Activated CD4-positive, alpha-beta T cell treated with anti-CD3 and anti-CD28 coated beads for 24 hours (primary cell): ENCODE data around the gene SLC25A21.
"Not testable (repeated sequence)": the region's sequence is repeated elsewhere in the genome, so short reads cannot be mapped to it uniquely, and the experiment has no call there.

Experiments
- DNase-seq, 2 donors: peaks; one replicate each; pipeline ENCODE4 v3.0.0-alpha.2; 2020; ENCODE audit warnings: low read depth in 2 of 2

SLC25A21 gene

DNA sequence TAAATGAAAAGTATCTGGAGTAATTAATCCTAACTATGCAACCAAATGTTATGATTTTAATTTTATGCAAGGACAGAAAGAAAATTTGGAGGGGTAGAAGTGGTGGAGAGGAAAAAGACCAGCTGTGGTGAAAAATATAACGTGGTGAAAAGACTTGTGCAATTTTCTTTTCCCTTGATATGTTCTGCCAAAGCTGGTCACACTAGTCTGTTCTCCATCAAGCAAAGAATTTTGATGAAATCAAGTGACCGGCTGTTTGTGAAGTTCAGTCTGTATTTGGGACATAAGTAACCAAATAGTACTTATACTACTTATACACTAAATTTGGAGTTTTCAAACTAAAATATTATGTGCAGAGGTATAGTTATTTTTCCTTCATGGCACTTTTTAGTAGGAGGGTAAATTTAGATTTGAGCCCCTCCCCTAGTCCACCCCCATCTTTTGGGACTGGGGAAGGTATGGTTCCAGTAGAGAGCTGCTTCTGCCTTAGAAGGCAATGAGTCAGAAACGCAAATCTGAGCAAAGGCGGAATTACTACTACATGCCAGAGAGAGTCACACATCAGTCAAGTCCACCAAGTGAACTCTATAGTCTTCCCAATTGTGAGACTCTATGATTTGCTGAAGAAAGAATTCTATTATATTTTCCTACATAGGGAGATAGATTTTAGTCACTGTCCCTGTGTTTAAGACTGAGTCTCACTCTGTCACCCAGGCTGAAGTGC is 229.7 kb downstream of the SLC25A21 start:
- DNase-seq = no peak

DNA sequence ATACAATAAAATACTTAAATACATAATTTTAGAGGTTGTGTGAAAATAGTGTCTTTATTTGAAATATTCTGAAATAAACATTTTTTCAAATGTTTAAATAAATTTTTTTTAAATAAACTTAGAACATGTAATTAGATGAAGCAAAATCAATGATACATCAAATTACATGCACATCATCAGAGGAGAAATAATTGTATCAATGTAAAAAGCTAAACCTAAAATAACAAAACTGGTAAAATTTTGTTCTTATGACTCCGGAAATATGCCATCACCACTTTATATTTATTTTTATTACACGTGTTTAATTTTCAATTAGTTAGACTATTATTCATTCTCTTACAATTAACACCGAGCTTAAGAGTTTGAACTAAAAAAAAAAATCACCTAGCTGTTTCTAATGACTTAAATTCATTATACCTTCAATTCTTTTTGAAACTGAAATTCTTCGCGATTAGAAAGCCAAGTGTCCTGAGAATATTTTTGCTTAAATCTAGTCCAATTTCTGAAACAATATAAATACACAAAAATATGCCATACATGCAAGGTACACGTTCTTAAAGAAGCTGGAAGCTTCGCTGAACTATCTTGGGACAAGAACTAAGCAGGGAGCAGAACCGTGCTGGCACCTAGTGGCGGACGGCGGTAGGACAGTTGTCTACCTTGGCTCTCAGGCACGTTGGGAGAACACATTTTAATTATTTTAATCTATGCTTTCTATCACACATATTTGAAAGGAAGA is 230.5 kb downstream of the SLC25A21 start:
- peak; percentile 23 to 43 for DNase-seq

DNA sequence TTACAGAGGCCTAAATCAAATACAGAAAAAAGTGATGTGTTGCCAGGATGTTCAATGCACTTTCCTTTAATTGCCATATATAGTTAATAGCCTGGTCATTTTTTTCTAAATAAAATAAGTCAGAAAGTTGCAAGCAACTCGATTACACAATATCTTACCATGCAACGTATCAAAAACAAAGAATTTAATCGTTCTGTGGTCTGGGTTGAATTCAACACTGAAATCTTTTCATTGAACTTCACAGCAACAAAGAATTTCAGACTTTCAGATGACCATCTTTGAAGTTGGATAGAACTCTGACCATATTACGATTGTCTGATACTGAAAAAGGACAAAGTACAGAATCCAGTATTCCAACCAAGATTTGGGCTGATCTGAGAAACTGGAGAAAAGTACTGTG is 231.9 kb downstream of the SLC25A21 start:
- no peak for DNase-seq

DNA sequence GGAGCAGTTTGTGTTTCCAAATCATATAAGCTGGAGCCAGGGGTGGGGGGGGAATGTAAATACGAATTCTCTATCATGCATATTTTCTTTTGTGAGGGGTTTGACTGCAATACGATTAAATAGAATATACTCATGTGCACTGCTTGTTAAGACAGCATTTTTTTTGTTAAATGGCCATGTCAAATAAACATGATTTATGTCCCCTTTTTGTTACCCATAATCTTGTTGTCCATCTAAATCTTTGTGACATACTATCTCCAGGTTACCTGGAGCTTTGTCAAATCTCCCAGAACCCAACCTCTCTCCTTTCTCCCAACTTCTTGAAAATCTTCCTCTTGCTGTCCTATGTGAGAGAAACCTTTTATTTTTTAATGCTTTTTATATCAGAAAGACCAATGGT is 233.1 kb downstream of the SLC25A21 start:
- DNase-seq = no peak

DNA sequence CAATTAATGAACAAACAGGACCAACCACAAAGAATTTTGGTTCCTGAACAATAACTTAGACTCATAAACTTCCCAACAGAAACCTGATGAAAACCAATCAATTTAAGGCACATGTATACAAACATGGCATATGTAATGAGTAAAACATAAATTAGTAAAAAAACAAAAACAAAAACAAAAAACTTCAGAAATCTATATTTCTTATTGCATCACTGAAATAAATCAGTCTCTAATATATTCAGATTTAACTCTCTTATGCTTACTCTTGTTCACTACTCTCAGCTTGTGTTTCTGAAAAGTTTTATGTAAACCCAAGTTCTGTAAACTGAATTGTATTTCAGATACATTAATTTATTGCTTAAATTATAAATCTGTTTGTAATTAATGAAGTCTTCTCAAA is 233.7 kb downstream of the SLC25A21 start:
- no peak for DNase-seq

DNA sequence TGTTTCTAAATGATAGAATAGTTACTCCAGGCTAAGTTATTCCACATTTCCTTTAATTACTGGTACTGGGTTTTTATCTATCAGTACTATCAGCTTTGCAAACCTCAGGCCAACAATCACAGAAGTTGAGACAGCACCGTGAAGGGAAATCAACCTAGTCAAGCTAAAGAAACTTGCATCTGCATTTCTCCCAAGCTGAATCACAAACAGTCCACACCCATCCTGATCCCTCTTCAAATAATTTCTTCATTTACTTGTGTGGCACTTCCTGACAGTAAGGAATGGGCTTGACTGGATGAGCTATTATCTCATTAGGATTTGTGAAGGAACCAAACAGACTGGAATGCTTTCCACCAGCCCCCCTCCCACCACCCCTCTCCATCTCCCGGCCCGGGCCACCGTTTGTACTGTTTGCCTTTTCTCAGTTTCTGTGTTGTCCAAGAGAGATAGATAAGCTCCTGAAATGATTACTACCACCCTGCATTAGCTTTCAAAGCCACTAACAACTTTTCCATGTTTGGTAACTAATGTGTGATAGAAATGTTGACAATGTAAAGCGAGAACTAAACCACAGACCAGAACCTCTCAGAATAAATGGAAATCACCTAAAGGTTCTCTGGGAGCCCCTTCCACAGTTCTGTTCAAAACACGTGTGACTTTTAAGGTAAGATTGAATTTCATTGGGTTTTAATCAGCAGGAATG is 236.3 kb downstream of the SLC25A21 start:
- no peak for DNase-seq

DNA sequence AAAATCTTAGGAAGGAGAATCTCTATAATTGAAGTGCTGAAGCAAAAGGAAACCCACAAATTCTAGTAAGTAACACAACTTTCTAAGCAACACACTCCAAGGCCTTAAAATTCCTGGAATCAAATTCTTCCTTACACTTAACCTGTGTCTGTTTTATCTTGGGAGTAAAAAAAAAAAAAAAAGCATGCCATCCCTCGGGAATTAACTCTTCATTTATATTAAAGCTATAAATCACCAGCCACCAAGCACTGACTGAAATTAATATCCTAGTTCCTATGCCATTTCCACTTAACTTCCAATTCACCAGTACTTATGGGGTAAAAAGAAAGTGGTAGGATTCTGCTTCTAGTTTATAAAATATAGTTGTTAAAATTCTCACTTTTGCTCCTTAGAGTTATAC is 238.1 kb downstream of the SLC25A21 start:
- DNase-seq = no peak

DNA sequence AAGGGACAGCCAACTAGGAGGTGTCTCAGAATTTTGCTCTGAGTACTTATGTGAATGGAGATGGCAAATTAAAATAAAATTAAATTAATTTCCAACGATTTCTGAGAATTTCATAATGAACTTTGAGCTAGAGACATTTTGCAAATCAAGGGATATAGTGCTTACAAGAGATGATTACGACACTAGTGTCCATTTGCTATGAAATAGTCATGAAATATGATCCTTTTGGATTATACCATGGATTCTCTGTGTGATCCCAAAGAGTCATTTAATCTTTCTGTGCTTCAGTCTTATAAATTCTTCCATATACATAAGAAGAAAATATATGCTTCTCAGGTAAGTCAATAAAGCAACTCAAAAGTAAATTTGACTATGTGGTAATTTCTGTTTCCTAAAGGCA is 240.6 kb downstream of the SLC25A21 start:
- no peak for DNase-seq

DNA sequence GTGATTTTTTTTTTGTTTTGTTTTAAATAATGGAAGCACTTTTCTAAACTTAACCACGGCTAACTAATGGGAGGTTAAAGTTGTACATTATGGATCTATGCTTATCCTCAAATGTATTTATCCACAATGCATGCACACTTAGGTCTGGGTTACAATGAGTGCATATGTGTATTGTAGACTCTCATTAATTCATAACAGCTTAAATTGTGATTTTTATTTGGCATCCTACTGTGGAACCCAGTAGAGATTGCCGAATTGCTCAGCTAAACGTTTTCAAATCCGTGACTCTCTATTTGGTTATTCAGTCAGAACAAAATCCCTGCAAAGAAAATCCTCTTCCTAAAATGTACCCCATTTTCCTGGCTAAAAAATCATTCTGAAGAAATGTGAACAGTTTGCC is 244.0 kb downstream of the SLC25A21 start:
- no peak for DNase-seq

DNA sequence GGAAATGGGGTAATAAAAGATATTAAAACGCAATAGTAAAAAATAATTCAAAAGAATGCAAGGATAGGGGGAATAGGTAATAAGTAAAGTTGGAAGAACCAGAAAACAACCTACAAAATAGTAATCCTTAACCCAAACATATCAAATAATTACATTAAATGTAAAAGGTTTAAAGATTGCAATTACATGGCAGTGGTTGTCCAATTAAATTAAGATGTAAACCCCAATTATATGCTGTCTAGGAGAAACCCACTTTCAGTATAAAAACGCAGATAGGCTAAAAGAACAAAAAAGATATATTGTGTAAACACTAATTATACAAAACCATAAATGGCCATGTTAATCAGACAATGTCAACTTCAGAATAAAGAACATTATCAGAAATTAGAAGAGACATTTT is 247.3 kb downstream of the SLC25A21 start:
- DNase-seq = no peak

DNA sequence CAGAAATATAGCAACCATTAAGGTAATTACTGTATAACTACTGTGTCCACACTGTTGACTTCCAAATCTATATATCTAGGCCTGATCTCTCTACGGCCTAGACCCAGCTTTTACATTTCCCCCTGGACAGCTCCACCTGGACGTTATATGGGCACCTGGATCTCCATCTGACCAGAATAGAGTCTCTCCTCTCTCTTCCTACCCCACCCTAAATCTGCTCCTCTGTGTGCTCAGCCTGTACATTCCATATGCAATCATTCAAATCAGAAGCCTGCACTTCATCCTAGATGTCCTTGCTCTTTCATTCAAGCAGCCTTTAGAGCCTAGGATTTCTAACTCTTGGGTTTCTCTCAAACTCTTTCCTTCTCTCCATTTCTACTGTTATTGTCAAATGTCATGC is 255.7 kb downstream of the SLC25A21 start:
- DNase-seq = no peak

DNA sequence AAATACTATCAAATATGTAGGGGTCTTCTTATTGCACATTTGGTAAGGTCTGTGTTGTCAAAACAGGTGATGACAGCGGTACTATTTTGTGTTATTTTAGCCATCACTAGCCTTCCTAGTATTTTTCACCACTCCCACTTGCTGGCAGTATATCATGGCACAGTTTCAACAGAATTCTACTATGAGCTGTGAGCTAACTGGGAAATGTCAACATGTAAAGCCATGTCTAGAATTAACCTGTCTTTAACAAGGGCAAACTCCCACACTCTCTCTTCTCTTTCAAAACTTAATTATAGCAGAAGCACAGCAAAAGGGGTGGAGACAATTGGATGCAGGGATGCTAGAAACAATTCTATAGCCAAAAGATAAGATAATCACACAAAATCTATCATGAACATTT is 257.3 kb downstream of the SLC25A21 start:
- no peak for DNase-seq

DNA sequence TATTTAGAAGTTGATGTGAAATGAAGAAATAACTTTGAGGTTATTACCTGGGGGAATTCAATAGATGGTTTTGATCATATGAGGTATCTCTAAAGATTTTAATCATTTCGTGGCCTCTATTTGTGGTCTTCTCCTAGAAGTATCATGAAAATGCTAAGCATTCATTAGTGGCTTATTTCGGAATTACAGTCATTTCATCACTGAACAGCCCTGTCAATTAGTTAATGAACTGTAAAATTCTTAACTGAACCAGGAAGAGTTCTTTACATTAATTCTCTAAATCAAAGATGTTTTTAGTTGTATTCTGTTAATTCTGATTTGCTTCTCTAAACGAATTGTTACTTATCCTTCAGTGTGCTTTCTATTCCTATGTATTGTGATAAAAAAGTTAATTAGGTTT is 261.8 kb downstream of the SLC25A21 start:
- DNase-seq = no peak

DNA sequence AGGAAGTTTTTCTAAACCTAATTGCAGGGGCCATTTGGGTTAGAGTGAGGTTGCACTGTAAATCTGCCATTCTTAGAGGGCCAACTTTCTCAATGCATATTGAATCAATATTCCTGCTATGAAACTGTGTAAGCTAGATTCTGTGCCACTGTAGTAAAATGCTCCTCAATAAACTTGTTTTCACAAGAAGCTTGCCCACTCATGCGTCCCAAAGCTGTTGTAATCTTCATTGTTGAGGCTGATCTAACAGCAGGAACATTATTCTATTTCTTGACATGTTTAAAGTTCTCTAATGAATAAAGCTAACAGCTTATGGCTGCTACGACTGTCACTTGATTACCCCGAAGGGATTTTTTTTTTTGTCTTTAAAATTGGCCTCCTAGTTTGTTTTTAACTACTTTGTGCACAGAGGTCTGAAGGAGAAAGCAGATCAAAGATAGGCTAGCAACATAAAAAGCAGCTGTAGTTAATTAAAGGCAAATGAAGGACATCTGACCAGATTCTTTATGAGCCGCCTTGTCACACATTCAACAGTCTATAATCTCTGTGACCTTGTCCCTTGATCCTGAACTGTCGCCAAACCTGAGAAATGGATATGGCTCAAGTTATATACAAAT is 267.0 kb downstream of the SLC25A21 start:
- no peak for DNase-seq

DNA sequence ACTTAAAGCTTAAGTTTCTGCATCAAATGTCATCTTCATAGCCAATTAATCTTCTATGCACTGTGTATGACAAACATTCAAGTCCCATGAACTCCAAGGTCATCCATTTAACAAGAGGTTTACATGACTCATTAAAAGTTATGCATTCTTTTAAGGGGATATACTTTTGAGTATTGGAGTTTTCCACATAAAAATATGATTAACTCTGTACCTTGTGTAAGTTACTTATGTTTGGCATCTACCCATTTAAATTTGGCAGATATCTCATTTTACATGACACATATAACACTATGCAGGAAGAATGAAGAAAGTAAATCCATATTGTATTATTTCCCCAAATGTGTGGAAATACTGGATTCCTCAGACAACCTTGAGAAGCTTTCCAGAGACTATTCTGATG is 270.5 kb downstream of the SLC25A21 start:
- no peak for DNase-seq

DNA sequence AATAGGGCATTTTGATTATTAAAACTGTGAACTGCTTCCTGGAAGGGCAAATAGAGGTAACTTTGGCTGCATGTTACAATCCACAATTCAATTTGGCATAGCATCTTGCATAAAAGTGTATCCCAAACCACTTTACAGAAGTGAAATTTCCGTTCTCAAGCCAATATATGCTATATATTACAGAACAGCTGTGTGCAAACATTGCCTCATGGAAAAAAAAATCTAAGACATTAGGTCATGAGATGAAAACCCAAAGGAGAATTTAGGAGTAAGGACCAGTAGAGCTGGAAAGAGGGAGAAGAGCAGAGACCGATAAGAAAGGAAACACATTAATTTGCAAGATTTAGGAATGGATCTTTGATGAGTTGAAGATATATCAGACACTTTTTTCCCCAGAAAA is 271.6 kb downstream of the SLC25A21 start:
- no peak for DNase-seq

DNA sequence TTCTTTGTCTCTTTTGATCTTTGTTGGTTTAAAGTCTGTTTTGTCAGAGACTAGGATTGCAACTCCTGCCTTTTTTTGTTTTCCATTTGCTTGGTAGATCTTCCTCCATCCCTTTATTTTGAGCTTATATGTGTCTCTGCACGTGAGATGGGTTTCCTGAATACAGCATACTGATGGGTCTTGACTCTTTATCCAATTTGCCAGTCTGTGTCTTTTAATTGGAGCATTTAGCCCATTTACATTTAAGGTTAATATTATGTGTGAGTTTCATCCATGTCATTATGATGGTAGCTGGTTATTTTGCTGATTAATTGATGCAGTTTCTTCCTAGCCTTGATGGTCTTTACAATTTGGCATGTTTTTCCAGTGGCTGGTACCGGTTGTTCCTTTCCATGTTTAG is 276.1 kb downstream of the SLC25A21 start:
- not testable (repeated sequence) for DNase-seq

DNA sequence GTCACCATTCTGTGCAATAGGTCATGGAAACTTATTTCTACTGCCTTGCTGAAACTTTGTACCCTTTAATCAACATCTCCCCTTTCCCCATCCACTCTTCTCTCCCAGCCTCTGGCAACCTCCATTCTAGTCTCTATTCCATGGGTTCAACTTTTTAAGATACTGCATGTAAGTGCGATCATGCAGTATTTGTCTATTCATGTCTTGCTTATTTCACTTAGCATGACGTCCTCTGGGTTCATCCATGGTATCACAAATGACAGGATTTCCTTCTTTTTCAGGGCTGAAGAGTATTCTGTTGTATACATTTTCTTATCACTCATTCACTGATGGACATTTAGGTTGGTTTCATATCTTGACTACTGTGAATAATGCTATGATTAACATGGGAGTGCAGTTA is 288.4 kb downstream of the SLC25A21 start:
- no peak for DNase-seq

DNA sequence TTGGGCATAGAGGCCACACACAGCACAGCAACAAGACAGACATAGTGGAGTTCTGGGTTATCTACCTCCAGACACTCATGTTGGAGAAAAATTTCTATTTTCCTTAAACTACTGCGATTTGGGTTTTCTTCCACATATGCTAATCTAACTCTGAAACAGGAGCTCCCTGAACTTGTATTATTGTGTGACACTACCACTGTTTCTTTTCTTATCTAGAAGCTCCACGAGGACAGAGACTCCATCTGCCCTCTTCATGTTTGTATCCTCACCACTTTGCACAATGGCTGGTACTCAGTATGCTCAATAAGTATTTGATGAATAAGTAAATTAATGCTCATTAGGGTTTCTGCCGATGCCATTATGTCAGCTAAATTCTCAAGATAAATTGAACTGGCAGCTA is 292.1 kb downstream of the SLC25A21 start:
- DNase-seq = no peak

DNA sequence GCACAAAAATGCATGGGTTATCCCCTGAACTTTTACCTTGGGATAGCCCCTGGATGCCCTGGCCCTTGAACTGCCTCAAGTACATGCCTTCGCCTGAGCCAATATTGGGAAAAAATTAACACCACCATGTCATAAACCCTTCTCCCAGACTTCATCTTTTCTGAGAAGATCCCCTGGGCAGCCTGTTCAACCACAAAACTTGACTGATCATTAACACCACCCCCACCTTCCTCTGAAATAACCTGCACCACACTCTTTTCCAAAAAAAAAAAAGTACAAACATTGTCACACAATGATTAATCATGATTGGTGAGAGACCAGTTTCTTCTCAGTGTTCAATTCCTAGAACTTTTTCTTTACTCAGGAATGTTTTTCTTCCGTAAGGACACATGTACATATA is 292.8 kb downstream of the SLC25A21 start:
- no peak for DNase-seq

DNA sequence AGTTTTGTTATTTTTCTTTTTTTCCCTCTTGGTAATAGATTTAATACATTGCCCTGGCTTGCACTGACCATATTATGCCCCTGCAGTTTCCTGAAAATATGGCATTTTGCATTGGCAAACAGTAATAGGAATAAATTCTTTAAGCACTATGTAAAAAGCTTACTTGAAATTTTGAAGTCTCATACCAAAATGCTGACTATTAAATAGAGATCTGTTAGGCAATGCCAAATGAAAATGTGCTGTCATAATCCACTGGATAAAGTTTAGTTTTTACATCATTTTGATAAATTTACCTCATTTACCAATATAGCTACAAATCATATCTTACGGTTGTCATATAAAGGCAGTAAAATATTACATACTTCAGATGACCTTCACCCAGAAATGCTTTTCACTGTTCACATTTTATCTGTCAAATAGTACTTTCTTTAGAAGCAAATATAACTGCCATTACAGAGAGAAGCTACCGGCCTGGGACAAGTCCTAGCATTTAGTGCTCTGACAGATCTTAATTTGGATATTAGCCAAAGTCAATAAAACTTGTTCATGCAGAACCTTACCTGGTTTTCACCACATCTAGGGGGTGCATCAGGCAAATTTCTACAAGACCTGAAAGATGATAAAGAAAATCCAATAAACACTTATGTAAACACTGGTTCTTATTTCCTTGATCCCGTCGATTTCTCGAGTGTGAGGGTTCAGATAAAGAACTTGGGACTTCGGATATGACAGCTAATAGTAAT is 297.8 kb downstream of the SLC25A21 start:
- DNase-seq = no peak

DNA sequence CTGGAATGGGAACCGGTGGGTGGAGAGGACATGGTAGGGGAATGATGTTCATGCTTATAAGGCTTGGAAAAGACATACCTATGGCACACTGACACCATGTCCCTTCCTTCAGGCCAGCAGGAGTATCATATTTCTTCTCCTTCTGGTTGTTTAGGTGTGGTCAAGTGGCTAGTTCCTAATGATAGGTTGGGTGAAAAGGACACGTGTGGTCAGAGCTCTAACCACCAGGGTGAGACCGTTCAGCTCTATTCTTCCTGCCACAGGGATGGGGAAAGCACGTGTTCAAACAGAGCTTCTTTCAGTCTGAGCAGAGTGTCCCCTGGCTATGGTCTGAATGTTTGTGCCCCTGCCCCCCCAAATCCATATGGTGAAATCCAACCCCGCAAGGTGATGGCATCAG is 301.6 kb downstream of the SLC25A21 start:
- DNase-seq = no peak
